ENCODE data around the gene CDH20. TPM values are rescaled to one million over a fixed set of nuclear protein-coding genes. Genes with fewer than 3 reads are reported as not detected.

The CDH20 gene
- total and polyA plus RNA-seq, 2 experiments from 2014 or later: not detected

DNA sequence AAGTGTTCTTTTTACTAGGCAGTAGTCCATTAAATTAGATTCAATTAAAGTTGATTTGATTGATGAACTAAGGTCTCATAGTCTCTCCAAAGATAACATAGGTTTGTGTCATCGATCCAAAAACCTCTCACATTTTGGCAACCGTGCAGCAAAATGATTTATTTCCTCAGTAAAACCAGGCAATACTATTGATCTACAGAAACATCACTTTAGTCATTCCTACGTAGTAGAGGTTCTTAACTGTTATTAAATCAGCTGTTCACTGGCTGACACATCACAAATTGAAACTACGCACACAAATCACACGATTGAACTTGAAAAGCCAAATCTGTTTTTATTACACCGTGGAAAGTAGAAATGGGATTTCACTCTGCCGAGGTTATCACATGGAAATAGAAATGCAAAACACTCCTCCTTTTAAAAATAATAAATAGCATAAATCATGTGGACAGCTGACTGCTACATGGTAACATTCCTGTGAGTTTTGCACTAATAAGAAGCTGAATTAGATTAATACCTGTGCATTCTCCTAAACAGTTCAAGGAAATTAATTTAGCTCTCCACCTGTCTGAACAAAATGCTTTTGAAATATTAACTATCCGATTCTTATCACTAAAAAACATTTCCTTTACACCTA lies 262.5 kb downstream of the CDH20 start:
- TF ChIP-seq CTCF (IDR thresholded peaks at IDR 0.05; ENCODE audit: low read depth, low read length): no peak
- Histone ChIP-seq H3K4me1 (ENCODE audit: low read depth) (no peaks in the 10 kb centered on the region), H3K36me3 (no peaks in the 10 kb centered on the region), H3K4me3 (no peak overlapping the region), H3K9me3 (ENCODE audit: low read depth) (no peaks in the 10 kb centered on the region), H3K27ac (no peak overlapping the region), H3K27me3 (no peaks in the 10 kb centered on the region)
- no peak for DNase-seq (ENCODE audit: low read depth in 1 of 2, low spot score in 1 of 2)

- no peak overlapping the region for H3K4me3 ChIP-seq
- peak in 1 of 2 donors; percentile 55 for DNase-seq (ENCODE audit: low read depth in 1 of 2, low spot score in 1 of 2)
- no peak overlapping the region for H3K27ac ChIP-seq
- H3K9me3 ChIP-seq (ENCODE audit: low read depth): no peaks in the 10 kb centered on the region
- no peaks in the 10 kb centered on the region for H3K4me1 ChIP-seq (ENCODE audit: low read depth)
- no peak for TF ChIP-seq CTCF (IDR thresholded peaks at IDR 0.05; ENCODE audit: low read depth, low read length)
- no peaks in the 10 kb centered on the region for H3K36me3 ChIP-seq
- no peaks in the 10 kb centered on the region for H3K27me3 ChIP-seq
Measured at GRCh38 chr18:61596296-61596695, 263.1 kb downstream of the CDH20 start.

DNA sequence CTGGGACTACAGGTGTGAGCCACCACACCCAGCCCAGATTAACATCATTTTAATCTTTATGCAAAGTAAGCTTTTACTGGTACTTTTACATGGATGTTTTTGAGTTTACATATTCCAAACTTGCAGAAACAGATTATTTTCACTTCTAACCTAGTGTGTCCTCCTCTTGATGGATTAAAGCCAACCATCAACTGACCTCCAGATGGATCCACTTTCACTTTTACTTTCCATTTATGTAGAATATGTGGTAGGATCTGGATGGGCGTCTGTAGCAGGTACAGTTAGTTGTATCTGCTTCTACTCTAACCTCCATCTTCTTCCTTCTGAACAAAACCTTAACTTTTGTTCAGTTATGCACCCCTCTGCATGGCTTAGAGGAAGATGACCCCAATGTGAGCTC lies 264.1 kb downstream of the CDH20 start:
- no peaks in the 10 kb centered on the region for H3K4me1 ChIP-seq (ENCODE audit: low read depth)
- no peak overlapping the region for H3K4me3 ChIP-seq
- H3K9me3 ChIP-seq (ENCODE audit: low read depth): no peaks in the 10 kb centered on the region
- no peaks in the 10 kb centered on the region for H3K27me3 ChIP-seq
- no peaks in the 10 kb centered on the region for H3K36me3 ChIP-seq
- TF ChIP-seq CTCF (IDR thresholded peaks at IDR 0.05; ENCODE audit: low read depth, low read length): no peak
- no peak for DNase-seq (ENCODE audit: low read depth in 1 of 2, low spot score in 1 of 2)
- no peak overlapping the region for H3K27ac ChIP-seq

- Histone ChIP-seq H3K9me3 (ENCODE audit: low read depth) (no peaks in the 10 kb centered on the region), H3K27ac (no peak overlapping the region), H3K4me3 (no peak overlapping the region), H3K36me3 (no peaks in the 10 kb centered on the region), H3K27me3 (no peaks in the 10 kb centered on the region), H3K4me1 (ENCODE audit: low read depth) (peaks cover 6% of the 10 kb centered on the region)
- DNase-seq (ENCODE audit: low read depth in 1 of 2, low spot score in 1 of 2): no peak
- TF ChIP-seq CTCF (IDR thresholded peaks at IDR 0.05; ENCODE audit: low read depth, low read length): no peak
Measured at GRCh38 chr18:61600422-61600821, 267.2 kb downstream of the CDH20 start.

DNA sequence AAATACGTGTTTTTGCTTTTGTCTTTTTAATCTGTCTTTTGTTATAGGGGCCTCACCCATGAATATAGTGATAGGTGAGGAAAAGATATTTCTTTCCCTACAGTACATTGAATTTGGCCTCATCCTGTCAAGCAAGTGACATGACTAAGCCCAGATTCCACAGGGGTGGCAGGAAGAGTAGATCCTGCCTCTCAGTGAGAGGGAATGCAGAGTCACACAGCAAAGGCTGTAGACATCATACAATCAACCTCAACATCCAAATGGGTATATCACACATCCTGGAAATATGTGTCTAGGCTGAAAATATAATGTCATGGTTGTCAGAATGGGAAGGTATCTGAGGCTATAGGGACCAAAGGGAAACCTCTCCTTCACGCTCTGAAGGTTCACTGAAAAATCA lies 269.6 kb downstream of the CDH20 start:
- Histone ChIP-seq H3K4me3 (no peak overlapping the region), H3K36me3 (no peaks in the 10 kb centered on the region), H3K4me1 (ENCODE audit: low read depth) (peaks cover 17% of the 10 kb centered on the region), H3K27me3 (no peaks in the 10 kb centered on the region), H3K27ac (no peak overlapping the region), H3K9me3 (ENCODE audit: low read depth) (no peaks in the 10 kb centered on the region)
- TF ChIP-seq CTCF (IDR thresholded peaks at IDR 0.05; ENCODE audit: low read depth, low read length): no peak
- DNase-seq (ENCODE audit: low read depth in 1 of 2, low spot score in 1 of 2): no peak

Measured in cardiac muscle cell (in vitro differentiated cells and primary cell).